Endodermal cell (in vitro differentiated cells): ENCODE results near the gene MID2. TPM values are rescaled to one million over a fixed set of nuclear protein-coding genes. Genes with fewer than 3 reads are reported as not detected.

Experiments used
- DNase-seq: peaks from one replicate; pipeline ENCODE4 v3.0.0-alpha.2; 2017
- H3K27ac ChIP-seq: 2 replicates; pipeline ENCODE4 v1.5.1; 2013; ENCODE audit warnings: mild to moderate bottlenecking, low read depth, low read length, moderate library complexity
- H3K27me3 ChIP-seq: 2 replicates; pipeline ENCODE4 v1.6.1; 2013; ENCODE audit warnings: mild to moderate bottlenecking, low read length, moderate library complexity; ENCODE audit not compliant: insufficient read depth, control insufficient read depth, poor library complexity, severe bottlenecking
- H3K36me3 ChIP-seq: 2 replicates; pipeline ENCODE4 v1.7.0; 2013; ENCODE audit warnings: mild to moderate bottlenecking, low read length, moderate library complexity; ENCODE audit not compliant: control insufficient read depth, insufficient read depth
- H3K4me1 ChIP-seq: one replicate; pipeline ENCODE4 v1.7.0; 2013; ENCODE audit warnings: low read length; ENCODE audit not compliant: control insufficient read depth, insufficient read depth
- H3K4me3 ChIP-seq: 2 replicates; pipeline ENCODE4 v1.5.1; 2013; ENCODE audit warnings: mild to moderate bottlenecking, low read length, moderate library complexity
- H3K9ac ChIP-seq: 2 replicates; pipeline ENCODE4 v1.6.1; 2013; ENCODE audit warnings: mild to moderate bottlenecking, low read length, moderate library complexity; ENCODE audit not compliant: poor library complexity, severe bottlenecking; ENCODE audit errors: extremely low read depth
- H3K9me3 ChIP-seq: 2 replicates; pipeline ENCODE4 v1.6.1; 2013; ENCODE audit warnings: mild to moderate bottlenecking, low read length, moderate library complexity; ENCODE audit not compliant: control insufficient read depth
- H3K27ac Mint-ChIP-seq: 2 replicates; pipeline ENCODE4 v1.8.0; 2020; ENCODE audit warnings: mixed read lengths
- H3K27me3 Mint-ChIP-seq: 2 replicates; pipeline ENCODE4 v1.8.0; 2021; ENCODE audit warnings: mild to moderate bottlenecking, mixed read lengths; ENCODE audit not compliant: insufficient read depth
- H3K36me3 Mint-ChIP-seq: 2 replicates; pipeline ENCODE4 v1.8.0; 2020; ENCODE audit warnings: low read depth, mixed read lengths
- H3K4me1 Mint-ChIP-seq: 2 replicates; pipeline ENCODE4 v1.8.0; 2020; ENCODE audit warnings: mixed read lengths
- H3K4me3 Mint-ChIP-seq: 2 replicates; pipeline ENCODE4 v1.8.0; 2020; ENCODE audit warnings: mild to moderate bottlenecking, moderate library complexity, mixed read lengths
- H3K9me3 Mint-ChIP-seq: 2 replicates; pipeline ENCODE4 v1.8.0; 2020; ENCODE audit warnings: mild to moderate bottlenecking, mixed read lengths
- CTCF ChIP-seq: fragments of 200-600 bp; sonication (generic); conservative IDR thresholded peaks from 2 replicates; pipeline ENCODE4 v1.5.0; 2021; ENCODE audit warnings: antibody characterized with exemption, mild to moderate bottlenecking
- WGBS, 2 experiments: methylation state at CpG; one replicate each; pipeline versions ENCODE4 v1.1.5 to v1.1.7; 2013; ENCODE audit warnings: missing lambda C conversion rate in 2 of 2, mixed read lengths in 1 of 2; ENCODE audit not compliant: insufficient coverage in 1 of 2, insufficient read length in 1 of 2; 5-methylcytosine and 5-hydroxymethylcytosine counted together
- long read RNA-seq, 4 experiments: library from polyadenylated mRNA in 2 of 4; library from RNA in 1 of 4; library from capped mRNA in 1 of 4; stranded (forward) in 3 of 4; unstranded in 1 of 4; transcript quantifications; one replicate each; pipeline ENCODE4 v2.0.0, GENCODE V29; 2020 to 2021; ENCODE audit warnings: inconsistent platforms in 1 of 4
- polyA plus RNA-seq, 2 experiments: library from polyadenylated mRNA; stranded (reverse); fragments of 50-300 nt; gene quantifications; one replicate each; pipeline ENCODE4 v1.2.3, GENCODE V29; 2013
- total RNA-seq, 2 donors: library from RNA; stranded (reverse); fragmentation: NEBNext Ultra II Directional in 1 of 2; extraction: Animal tissue kit (Norgen Biotek cat#: 25700) in 1 of 2; gene quantifications; 2 replicates in 1 of 2; 3 replicates in 1 of 2; pipeline ENCODE4 v1.2.1, GENCODE V29; 2021

MID2 gene
- 10 to 100 TPM in 1 of 2 donors, 1 to 10 TPM in 1; 5.2 to 10.0 TPM for total RNA-seq
- 2.4 TPM for polyA plus RNA-seq (2013, experiment 1 of 2)
- polyA plus RNA-seq (2013, experiment 2 of 2) = 3.0 TPM
- long read RNA-seq, experiment 1, partial matches to known transcripts = 0 of 3 reads
- long read RNA-seq, experiment 1, other reads (novel, unspliced or antisense) = 1 of 3 reads
- long read RNA-seq, experiment 2, partial matches to known transcripts = 1 of 9 reads
- long read RNA-seq, experiment 2, other reads (novel, unspliced or antisense) = 3 of 9 reads
- long read RNA-seq, experiment 3, partial matches to known transcripts = 1 of 3 reads
- long read RNA-seq, experiment 3, other reads (novel, unspliced or antisense) = 1 of 3 reads
- long read RNA-seq, experiment 4 = 0 reads

- Histone ChIP-seq H3K9ac (no peak within 1 kb of the TSS), H3K27ac (no peak within 1 kb of the TSS), H3K4me3 (peak within 1 kb of the TSS; percentile 70), H3K36me3 (no peaks in the 10 kb centered on the region), H3K4me1 (no peaks in the 10 kb centered on the region), H3K9me3 (no peaks in the 10 kb centered on the region), H3K27me3 (peaks cover 27% of the 10 kb centered on the region)
- H3K9me3 Mint-ChIP-seq = peaks cover 15% of the 10 kb centered on the region
- no peak for TF ChIP-seq CTCF
- no peaks in the 10 kb centered on the region for H3K36me3 Mint-ChIP-seq
- peaks cover 61% of the 10 kb centered on the region for H3K27me3 Mint-ChIP-seq
- WGBS, 2 experiments = 0 to 2% methylated on average over 2 to 32 of the region's 32 CpGs
- peak within 1 kb of the TSS; percentile 58 for H3K4me3 Mint-ChIP-seq
- H3K4me1 Mint-ChIP-seq = peaks cover 16% of the 10 kb centered on the region
- peak; percentile 87 for DNase-seq
- no peak within 1 kb of the TSS for H3K27ac Mint-ChIP-seq
Measured at GRCh38 chrX:107825698-107826237, at the start of gene MID2. Gene MID2 (plus strand): TSS chrX:107825866. CDS start chrX:107826427, 561 bp downstream.

GRCh38 chrX:107776649-107777535, 48.8 kb upstream of the MID2 start:
- Mint-ChIP-seq H3K4me1 (peaks cover 13% of the 10 kb centered on the region), H3K9me3 (peaks cover 2% of the 10 kb centered on the region), H3K27ac (no peak overlapping the region), H3K36me3 (no peaks in the 10 kb centered on the region), H3K4me3 (peak overlapping the region; percentile 51), H3K27me3 (peaks cover 60% of the 10 kb centered on the region)
- DNase-seq = peak; percentile 96
- WGBS, 2 experiments = 8 to 29% methylated on average over 5 to 19 of the region's 20 CpGs
- H3K9ac ChIP-seq = no peak overlapping the region
- peak; percentile 91 for TF ChIP-seq CTCF
- H3K27me3 ChIP-seq = peaks cover 53% of the 10 kb centered on the region
- H3K4me3 ChIP-seq = peak overlapping the region; percentile 65
- H3K36me3 ChIP-seq = no peaks in the 10 kb centered on the region
- H3K4me1 ChIP-seq = no peaks in the 10 kb centered on the region
- no peaks in the 10 kb centered on the region for H3K9me3 ChIP-seq
- H3K27ac ChIP-seq = no peak overlapping the region

- H3K9ac ChIP-seq = no peak within 1 kb of the TSS
- H3K4me3 ChIP-seq = peak within 1 kb of the TSS; percentile 65
- H3K27ac Mint-ChIP-seq = no peak within 1 kb of the TSS
- peaks cover 47% of the 10 kb centered on the region for H3K27me3 ChIP-seq
- peak within 1 kb of the TSS; percentile 51 for H3K4me3 Mint-ChIP-seq
- WGBS, 2 experiments = 87% methylated on average over 6 of the region's 6 CpGs; no CpG with 5 or more reads in 1 of the 2 experiments
- no peaks in the 10 kb centered on the region for H3K36me3 Mint-ChIP-seq
- no peak for TF ChIP-seq CTCF
- H3K9me3 ChIP-seq = no peaks in the 10 kb centered on the region
- H3K4me1 ChIP-seq = no peaks in the 10 kb centered on the region
- H3K36me3 ChIP-seq = no peaks in the 10 kb centered on the region
- peaks cover 13% of the 10 kb centered on the region for H3K4me1 Mint-ChIP-seq
- no peak for DNase-seq
- H3K27me3 Mint-ChIP-seq = peaks cover 54% of the 10 kb centered on the region
- no peak within 1 kb of the TSS for H3K27ac ChIP-seq
- H3K9me3 Mint-ChIP-seq = no peaks in the 10 kb centered on the region
Measured at GRCh38 chrX:107777536-107777832, 48.2 kb upstream of the MID2 start, which contains the start of gene NCBP2L. Gene NCBP2L (plus strand): TSS chrX:107777733. CDS start chrX:107794221, 16,488 bp downstream.
